ENCODE measurements around the gene SLC38A5.

The SLC38A5 gene

DNA sequence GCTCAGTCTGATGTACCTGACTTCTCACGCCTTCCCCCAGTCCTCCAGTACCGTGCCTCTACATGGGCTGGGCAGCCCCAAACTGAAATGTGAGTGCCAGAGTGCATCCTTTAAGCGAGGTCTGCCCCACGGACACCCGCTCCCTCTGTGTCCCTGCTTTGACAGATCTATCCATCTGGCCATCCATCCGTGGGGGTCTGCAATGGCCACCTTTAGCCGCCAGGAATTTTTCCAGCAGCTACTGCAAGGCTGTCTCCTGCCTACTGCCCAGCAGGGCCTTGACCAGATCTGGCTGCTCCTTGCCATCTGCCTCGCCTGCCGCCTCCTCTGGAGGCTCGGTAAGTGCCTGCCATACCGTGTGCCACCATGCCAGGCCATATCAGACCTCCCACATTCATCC lies 39.6 kb upstream of the SLC38A5 start:
- Histone ChIP-seq H3K36me3 (ENCODE audit: control insufficient read depth in 1 of 2, insufficient read depth in 2 of 2, low read length in 2 of 2) (no peaks in the 10 kb centered on the region), H3K4me3 (ENCODE audit: low read depth in 1 of 2, low read length in 2 of 2) (peak overlapping the region; percentile 70 to 76), H3K9ac (ENCODE audit: low read depth in 1 of 2, low read length in 2 of 2) (peak overlapping the region; percentile 65 to 69), H3K27ac (ENCODE audit: low read depth, low read length) (no peak overlapping the region), H3K27me3 (ENCODE audit: control insufficient read depth in 1 of 2, insufficient read depth in 2 of 2, low read length in 2 of 2) (no peaks in the 10 kb centered on the region), H3K4me1 (ENCODE audit: control insufficient read depth in 1 of 2, insufficient read depth in 2 of 2, low read length in 2 of 2) (peaks cover 4 to 11% of the 10 kb centered on the region in 2 donors), H3K9me3 (ENCODE audit: control insufficient read depth in 1 of 2, low read length in 2 of 2) (no peaks in the 10 kb centered on the region)

- Histone ChIP-seq H3K4me1 (ENCODE audit: control insufficient read depth in 1 of 2, insufficient read depth in 2 of 2, low read length in 2 of 2) (peaks cover 4 to 11% of the 10 kb centered on the region in 2 donors), H3K36me3 (ENCODE audit: control insufficient read depth in 1 of 2, insufficient read depth in 2 of 2, low read length in 2 of 2) (no peaks in the 10 kb centered on the region), H3K27me3 (ENCODE audit: control insufficient read depth in 1 of 2, insufficient read depth in 2 of 2, low read length in 2 of 2) (no peaks in the 10 kb centered on the region), H3K27ac (ENCODE audit: low read depth, low read length) (no peak overlapping the region), H3K9ac (ENCODE audit: low read depth in 1 of 2, low read length in 2 of 2) (peak overlapping the region; percentile 65 to 69), H3K9me3 (ENCODE audit: control insufficient read depth in 1 of 2, low read length in 2 of 2) (no peaks in the 10 kb centered on the region), H3K4me3 (ENCODE audit: low read depth in 1 of 2, low read length in 2 of 2) (peak overlapping the region; percentile 70 to 76)
Observed at GRCh38 chrX:48509245-48509590, 39.2 kb upstream of the SLC38A5 start.

DNA sequence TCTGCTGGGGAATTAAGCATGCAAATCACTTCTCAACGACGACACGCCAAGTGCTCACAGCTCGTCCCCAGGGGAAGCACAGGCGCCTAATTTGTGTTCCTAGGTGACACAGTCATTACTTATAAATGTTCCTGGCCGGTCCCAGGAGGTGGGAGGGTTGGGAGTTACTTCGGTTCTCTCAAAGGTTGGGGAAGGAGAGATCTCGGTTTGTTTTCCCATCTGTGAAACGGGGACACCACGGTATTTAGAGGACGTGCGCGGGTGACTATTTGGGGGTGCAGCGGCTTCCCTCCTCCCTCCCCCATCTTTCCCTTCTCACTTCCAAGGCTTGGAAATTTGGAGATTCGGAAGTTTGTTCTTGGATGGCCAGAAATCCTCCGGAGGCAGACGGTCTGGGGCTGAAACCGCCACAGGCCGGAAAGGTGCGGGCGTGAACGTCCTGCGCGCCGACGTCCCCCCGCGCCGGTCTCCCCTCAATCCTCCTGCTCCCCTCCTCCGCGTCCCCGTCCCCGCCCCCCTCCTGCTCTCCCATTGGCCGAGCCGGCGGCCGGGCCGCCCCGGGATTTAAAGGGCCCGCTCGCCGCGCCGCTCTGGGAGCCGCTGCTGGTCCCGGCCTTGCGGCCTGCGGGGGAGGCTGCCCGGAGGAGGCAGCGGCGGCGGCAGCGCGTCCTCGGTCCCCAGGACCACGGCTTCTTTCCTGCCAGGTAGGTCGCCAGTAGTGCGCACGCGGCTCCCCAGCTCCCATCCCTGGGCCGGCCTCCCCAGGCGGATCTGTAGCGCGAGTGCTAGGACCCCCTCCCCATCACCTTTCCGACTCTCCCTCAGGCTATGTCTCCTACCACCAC lies 38.6 kb upstream of the SLC38A5 start, which contains the start of gene PORCN:
Gene PORCN, plus strand, starts transcription at position 593 of the 845 bp plus-strand sequence. CDS start 829 bp downstream, outside the sequence.
- no peaks in the 10 kb centered on the region for H3K9me3 ChIP-seq (ENCODE audit: control insufficient read depth in 1 of 2, low read length in 2 of 2)
- peak within 1 kb of the TSS; percentile 70 to 79 for H3K4me3 ChIP-seq (ENCODE audit: low read depth in 1 of 2, low read length in 2 of 2)
- peak within 1 kb of the TSS; percentile 51 for H3K27ac ChIP-seq (ENCODE audit: low read depth, low read length)
- no peaks in the 10 kb centered on the region for H3K27me3 ChIP-seq (ENCODE audit: control insufficient read depth in 1 of 2, insufficient read depth in 2 of 2, low read length in 2 of 2)
- no peaks in the 10 kb centered on the region for H3K36me3 ChIP-seq (ENCODE audit: control insufficient read depth in 1 of 2, insufficient read depth in 2 of 2, low read length in 2 of 2)
- H3K4me1 ChIP-seq (ENCODE audit: control insufficient read depth in 1 of 2, insufficient read depth in 2 of 2, low read length in 2 of 2), result peaks cover 4 to 11% of the 10 kb centered on the region in 2 donors
- peak within 1 kb of the TSS; percentile 65 to 69 for H3K9ac ChIP-seq (ENCODE audit: low read depth in 1 of 2, low read length in 2 of 2)

- no peak overlapping the region for H3K27ac ChIP-seq (ENCODE audit: low read depth, low read length)
- H3K36me3 ChIP-seq (ENCODE audit: control insufficient read depth in 1 of 2, insufficient read depth in 2 of 2, low read length in 2 of 2), result no peaks in the 10 kb centered on the region
- H3K4me1 ChIP-seq (ENCODE audit: control insufficient read depth in 1 of 2, insufficient read depth in 2 of 2, low read length in 2 of 2), result peaks cover 4 to 11% of the 10 kb centered on the region in 2 donors
- H3K4me3 ChIP-seq (ENCODE audit: low read depth in 1 of 2, low read length in 2 of 2), result no peak overlapping the region
- H3K27me3 ChIP-seq (ENCODE audit: control insufficient read depth in 1 of 2, insufficient read depth in 2 of 2, low read length in 2 of 2), result no peaks in the 10 kb centered on the region
- H3K9ac ChIP-seq (ENCODE audit: low read depth in 1 of 2, low read length in 2 of 2), result no peak overlapping the region
- H3K9me3 ChIP-seq (ENCODE audit: control insufficient read depth in 1 of 2, low read length in 2 of 2), result no peaks in the 10 kb centered on the region
Observed at GRCh38 chrX:48507246-48507645, 37.2 kb upstream of the SLC38A5 start.

GRCh38 chrX:48505481-48505880 lies 35.4 kb upstream of the SLC38A5 start:
- H3K4me1 ChIP-seq (ENCODE audit: control insufficient read depth in 1 of 2, insufficient read depth in 2 of 2, low read length in 2 of 2), result peaks cover 4 to 11% of the 10 kb centered on the region in 2 donors
- H3K27me3 ChIP-seq (ENCODE audit: control insufficient read depth in 1 of 2, insufficient read depth in 2 of 2, low read length in 2 of 2), result no peaks in the 10 kb centered on the region
- H3K4me3 ChIP-seq (ENCODE audit: low read depth in 1 of 2, low read length in 2 of 2), result no peak overlapping the region
- no peak overlapping the region for H3K9ac ChIP-seq (ENCODE audit: low read depth in 1 of 2, low read length in 2 of 2)
- no peaks in the 10 kb centered on the region for H3K36me3 ChIP-seq (ENCODE audit: control insufficient read depth in 1 of 2, insufficient read depth in 2 of 2, low read length in 2 of 2)
- no peaks in the 10 kb centered on the region for H3K9me3 ChIP-seq (ENCODE audit: control insufficient read depth in 1 of 2, low read length in 2 of 2)
- H3K27ac ChIP-seq (ENCODE audit: low read depth, low read length), result no peak overlapping the region

DNA sequence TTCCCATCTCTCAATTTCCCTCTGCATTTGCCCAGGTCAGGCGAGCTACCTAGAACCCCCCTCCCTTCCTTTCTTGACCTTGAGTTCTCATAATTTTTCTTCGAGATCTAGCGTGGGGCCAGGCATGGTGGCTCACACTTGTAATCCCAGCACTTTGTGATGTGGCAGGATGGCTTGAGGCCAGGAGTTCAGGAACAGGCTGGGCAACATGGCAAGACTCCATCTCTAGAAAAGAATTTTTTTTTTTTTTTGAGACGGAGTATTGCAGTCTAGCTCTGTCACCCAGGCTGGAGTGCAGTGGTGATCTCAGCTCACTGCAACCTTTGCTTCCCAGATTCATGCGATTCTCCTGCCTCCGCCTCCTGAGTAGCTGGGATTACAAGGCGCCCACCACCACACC lies 34.2 kb upstream of the SLC38A5 start:
- Histone ChIP-seq H3K9me3 (ENCODE audit: control insufficient read depth in 1 of 2, low read length in 2 of 2) (no peaks in the 10 kb centered on the region), H3K36me3 (ENCODE audit: control insufficient read depth in 1 of 2, insufficient read depth in 2 of 2, low read length in 2 of 2) (no peaks in the 10 kb centered on the region), H3K4me1 (ENCODE audit: control insufficient read depth in 1 of 2, insufficient read depth in 2 of 2, low read length in 2 of 2) (peaks cover under 1 to 3% of the 10 kb centered on the region in 2 donors), H3K9ac (ENCODE audit: low read depth in 1 of 2, low read length in 2 of 2) (no peak overlapping the region), H3K27ac (ENCODE audit: low read depth, low read length) (no peak overlapping the region), H3K27me3 (ENCODE audit: control insufficient read depth in 1 of 2, insufficient read depth in 2 of 2, low read length in 2 of 2) (no peaks in the 10 kb centered on the region), H3K4me3 (ENCODE audit: low read depth in 1 of 2, low read length in 2 of 2) (no peak overlapping the region)

- no peaks in the 10 kb centered on the region for H3K36me3 ChIP-seq (ENCODE audit: control insufficient read depth in 1 of 2, insufficient read depth in 2 of 2, low read length in 2 of 2)
- no peak overlapping the region for H3K4me3 ChIP-seq (ENCODE audit: low read depth in 1 of 2, low read length in 2 of 2)
Observed at GRCh38 chrX:48498374-48498809, 28.3 kb upstream of the SLC38A5 start.

GRCh38 chrX:48497871-48498270 lies 27.8 kb upstream of the SLC38A5 start:
- no peaks in the 10 kb centered on the region for H3K4me1 ChIP-seq (ENCODE audit: control insufficient read depth in 1 of 2, insufficient read depth in 2 of 2, low read length in 2 of 2)
- no peak overlapping the region for H3K4me3 ChIP-seq (ENCODE audit: low read depth in 1 of 2, low read length in 2 of 2)
- no peaks in the 10 kb centered on the region for H3K36me3 ChIP-seq (ENCODE audit: control insufficient read depth in 1 of 2, insufficient read depth in 2 of 2, low read length in 2 of 2)
- H3K27ac ChIP-seq (ENCODE audit: low read depth, low read length), result no peak overlapping the region
- H3K9ac ChIP-seq (ENCODE audit: low read depth in 1 of 2, low read length in 2 of 2), result no peak overlapping the region
- no peaks in the 10 kb centered on the region for H3K9me3 ChIP-seq (ENCODE audit: control insufficient read depth in 1 of 2, low read length in 2 of 2)
- H3K27me3 ChIP-seq (ENCODE audit: control insufficient read depth in 1 of 2, insufficient read depth in 2 of 2, low read length in 2 of 2), result no peaks in the 10 kb centered on the region

More at GRCh38 chrX:48498374-48498809, 28.3 kb upstream of the SLC38A5 start:
- Histone ChIP-seq H3K27me3 (ENCODE audit: control insufficient read depth in 1 of 2, insufficient read depth in 2 of 2, low read length in 2 of 2) (no peaks in the 10 kb centered on the region), H3K4me1 (ENCODE audit: control insufficient read depth in 1 of 2, insufficient read depth in 2 of 2, low read length in 2 of 2) (no peaks in the 10 kb centered on the region), H3K27ac (ENCODE audit: low read depth, low read length) (no peak overlapping the region), H3K9me3 (ENCODE audit: control insufficient read depth in 1 of 2, low read length in 2 of 2) (no peaks in the 10 kb centered on the region), H3K9ac (ENCODE audit: low read depth in 1 of 2, low read length in 2 of 2) (no peak overlapping the region)

GRCh38 chrX:48496660-48497059 lies 26.6 kb upstream of the SLC38A5 start:
- Histone ChIP-seq H3K27ac (ENCODE audit: low read depth, low read length) (no peak overlapping the region), H3K27me3 (ENCODE audit: control insufficient read depth in 1 of 2, insufficient read depth in 2 of 2, low read length in 2 of 2) (no peaks in the 10 kb centered on the region), H3K9me3 (ENCODE audit: control insufficient read depth in 1 of 2, low read length in 2 of 2) (no peaks in the 10 kb centered on the region), H3K4me3 (ENCODE audit: low read depth in 1 of 2, low read length in 2 of 2) (no peak overlapping the region), H3K4me1 (ENCODE audit: control insufficient read depth in 1 of 2, insufficient read depth in 2 of 2, low read length in 2 of 2) (no peaks in the 10 kb centered on the region), H3K36me3 (ENCODE audit: control insufficient read depth in 1 of 2, insufficient read depth in 2 of 2, low read length in 2 of 2) (no peaks in the 10 kb centered on the region), H3K9ac (ENCODE audit: low read depth in 1 of 2, low read length in 2 of 2) (no peak overlapping the region)

DNA sequence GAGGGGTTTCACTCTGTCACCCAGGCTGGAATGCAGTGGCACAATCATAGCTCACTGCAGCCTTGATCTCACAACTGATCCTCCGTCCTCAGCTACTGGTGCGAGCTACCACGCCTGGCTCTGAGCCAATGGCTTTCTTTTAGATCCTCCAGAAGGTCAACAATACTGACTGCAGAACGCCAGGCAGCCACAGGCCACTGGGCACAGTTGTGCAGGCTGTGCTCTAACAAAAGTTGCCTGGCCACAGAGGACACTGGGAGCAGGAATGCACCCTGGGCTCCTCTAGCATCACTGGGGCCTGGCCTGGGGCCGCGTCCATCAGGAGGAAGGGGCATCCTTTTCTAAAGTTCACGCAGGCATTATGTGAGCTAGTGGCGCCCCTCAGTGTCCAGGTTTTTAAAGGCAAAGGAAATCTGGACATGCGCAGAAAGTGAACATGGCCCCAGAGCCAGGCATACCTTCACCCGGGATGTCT lies 23.9 kb upstream of the SLC38A5 start:
- Histone ChIP-seq H3K9ac (ENCODE audit: low read depth in 1 of 2, low read length in 2 of 2) (no peak overlapping the region), H3K9me3 (ENCODE audit: control insufficient read depth in 1 of 2, low read length in 2 of 2) (no peaks in the 10 kb centered on the region), H3K27me3 (ENCODE audit: control insufficient read depth in 1 of 2, insufficient read depth in 2 of 2, low read length in 2 of 2) (no peaks in the 10 kb centered on the region), H3K36me3 (ENCODE audit: control insufficient read depth in 1 of 2, insufficient read depth in 2 of 2, low read length in 2 of 2) (no peaks in the 10 kb centered on the region), H3K27ac (ENCODE audit: low read depth, low read length) (no peak overlapping the region), H3K4me3 (ENCODE audit: low read depth in 1 of 2, low read length in 2 of 2) (no peak overlapping the region), H3K4me1 (ENCODE audit: control insufficient read depth in 1 of 2, insufficient read depth in 2 of 2, low read length in 2 of 2) (no peaks in the 10 kb centered on the region)
